ENCODE results near the gene NFKBIB.
"Not testable (repeated sequence)": the region's sequence is repeated elsewhere in the genome, so short reads cannot be mapped to it uniquely, and the experiment has no call there.

NFKBIB gene

GRCh38 chr19:38859631-38860204 lies 40.1 kb upstream of the NFKBIB start:
- H3K27ac ChIP-seq (ENCODE audit: low read depth, low read length); H3K9ac ChIP-seq (ENCODE audit: low read depth in 1 of 2, low read length in 2 of 2); H3K4me3 ChIP-seq (ENCODE audit: low read depth in 1 of 2, low read length in 2 of 2); H3K36me3 ChIP-seq (ENCODE audit: control insufficient read depth in 1 of 2, insufficient read depth in 2 of 2, low read length in 2 of 2); H3K27me3 ChIP-seq (ENCODE audit: control insufficient read depth in 1 of 2, insufficient read depth in 2 of 2, low read length in 2 of 2); H3K9me3 ChIP-seq (ENCODE audit: control insufficient read depth in 1 of 2, low read length in 2 of 2): not testable (repeated sequence)
- H3K4me1 ChIP-seq (ENCODE audit: control insufficient read depth in 1 of 2, insufficient read depth in 2 of 2, low read length in 2 of 2) = peaks cover 18 to 23% of the 10 kb centered on the region in 2 donors

GRCh38 chr19:38861368-38861767 lies 38.4 kb upstream of the NFKBIB start:
- no peak overlapping the region for H3K4me3 ChIP-seq (ENCODE audit: low read depth in 1 of 2, low read length in 2 of 2)
- no peaks in the 10 kb centered on the region for H3K36me3 ChIP-seq (ENCODE audit: control insufficient read depth in 1 of 2, insufficient read depth in 2 of 2, low read length in 2 of 2)
- H3K4me1 ChIP-seq (ENCODE audit: control insufficient read depth in 1 of 2, insufficient read depth in 2 of 2, low read length in 2 of 2) = peaks cover 26 to 31% of the 10 kb centered on the region in 2 donors
- no peaks in the 10 kb centered on the region for H3K9me3 ChIP-seq (ENCODE audit: control insufficient read depth in 1 of 2, low read length in 2 of 2)
- H3K9ac ChIP-seq (ENCODE audit: low read depth in 1 of 2, low read length in 2 of 2) = no peak overlapping the region
- no peak overlapping the region for H3K27ac ChIP-seq (ENCODE audit: low read depth, low read length)
- no peaks in the 10 kb centered on the region for H3K27me3 ChIP-seq (ENCODE audit: control insufficient read depth in 1 of 2, insufficient read depth in 2 of 2, low read length in 2 of 2)

GRCh38 chr19:38862321-38863059 lies 37.3 kb upstream of the NFKBIB start:
- H3K27me3 ChIP-seq (ENCODE audit: control insufficient read depth in 1 of 2, insufficient read depth in 2 of 2, low read length in 2 of 2) = no peaks in the 10 kb centered on the region
- no peaks in the 10 kb centered on the region for H3K36me3 ChIP-seq (ENCODE audit: control insufficient read depth in 1 of 2, insufficient read depth in 2 of 2, low read length in 2 of 2)
- no peaks in the 10 kb centered on the region for H3K9me3 ChIP-seq (ENCODE audit: control insufficient read depth in 1 of 2, low read length in 2 of 2)
- H3K4me3 ChIP-seq (ENCODE audit: low read depth in 1 of 2, low read length in 2 of 2) = no peak overlapping the region
- no peak overlapping the region for H3K27ac ChIP-seq (ENCODE audit: low read depth, low read length)
- H3K9ac ChIP-seq (ENCODE audit: low read depth in 1 of 2, low read length in 2 of 2) = no peak overlapping the region
- H3K4me1 ChIP-seq (ENCODE audit: control insufficient read depth in 1 of 2, insufficient read depth in 2 of 2, low read length in 2 of 2) = peaks cover 25 to 28% of the 10 kb centered on the region in 2 donors

GRCh38 chr19:38867171-38867780 lies 32.5 kb upstream of the NFKBIB start:
- no peak overlapping the region for H3K4me3 ChIP-seq (ENCODE audit: low read depth in 1 of 2, low read length in 2 of 2)
- no peak overlapping the region for H3K27ac ChIP-seq (ENCODE audit: low read depth, low read length)
- peaks cover 17 to 27% of the 10 kb centered on the region in 2 donors for H3K4me1 ChIP-seq (ENCODE audit: control insufficient read depth in 1 of 2, insufficient read depth in 2 of 2, low read length in 2 of 2)
- H3K27me3 ChIP-seq (ENCODE audit: control insufficient read depth in 1 of 2, insufficient read depth in 2 of 2, low read length in 2 of 2) = no peaks in the 10 kb centered on the region
- no peaks in the 10 kb centered on the region for H3K36me3 ChIP-seq (ENCODE audit: control insufficient read depth in 1 of 2, insufficient read depth in 2 of 2, low read length in 2 of 2)
- no peak overlapping the region for H3K9ac ChIP-seq (ENCODE audit: low read depth in 1 of 2, low read length in 2 of 2)
- no peaks in the 10 kb centered on the region for H3K9me3 ChIP-seq (ENCODE audit: control insufficient read depth in 1 of 2, low read length in 2 of 2)

- Histone ChIP-seq H3K27me3 (ENCODE audit: control insufficient read depth in 1 of 2, insufficient read depth in 2 of 2, low read length in 2 of 2) (no peaks in the 10 kb centered on the region), H3K36me3 (ENCODE audit: control insufficient read depth in 1 of 2, insufficient read depth in 2 of 2, low read length in 2 of 2) (no peaks in the 10 kb centered on the region), H3K9me3 (ENCODE audit: control insufficient read depth in 1 of 2, low read length in 2 of 2) (no peaks in the 10 kb centered on the region), H3K4me3 (ENCODE audit: low read depth in 1 of 2, low read length in 2 of 2) (no peak overlapping the region), H3K4me1 (ENCODE audit: control insufficient read depth in 1 of 2, insufficient read depth in 2 of 2, low read length in 2 of 2) (peaks cover 13 to 23% of the 10 kb centered on the region in 2 donors), H3K9ac (ENCODE audit: low read depth in 1 of 2, low read length in 2 of 2) (no peak overlapping the region), H3K27ac (ENCODE audit: low read depth, low read length) (no peak overlapping the region)
These were observed 31.2 kb upstream of the NFKBIB start for GRCh38 chr19:38868551-38868950.

GRCh38 chr19:38869160-38869835 lies 30.5 kb upstream of the NFKBIB start:
- Histone ChIP-seq H3K36me3 (ENCODE audit: control insufficient read depth in 1 of 2, insufficient read depth in 2 of 2, low read length in 2 of 2) (no peaks in the 10 kb centered on the region), H3K27me3 (ENCODE audit: control insufficient read depth in 1 of 2, insufficient read depth in 2 of 2, low read length in 2 of 2) (no peaks in the 10 kb centered on the region), H3K4me3 (ENCODE audit: low read depth in 1 of 2, low read length in 2 of 2) (peak overlapping the region; percentile 73 to 75), H3K9ac (ENCODE audit: low read depth in 1 of 2, low read length in 2 of 2) (peak overlapping the region; percentile 47 to 69), H3K27ac (ENCODE audit: low read depth, low read length) (no peak overlapping the region), H3K9me3 (ENCODE audit: control insufficient read depth in 1 of 2, low read length in 2 of 2) (no peaks in the 10 kb centered on the region), H3K4me1 (ENCODE audit: control insufficient read depth in 1 of 2, insufficient read depth in 2 of 2, low read length in 2 of 2) (peaks cover 12 to 21% of the 10 kb centered on the region in 2 donors)

- Histone ChIP-seq H3K36me3 (ENCODE audit: control insufficient read depth in 1 of 2, insufficient read depth in 2 of 2, low read length in 2 of 2) (no peaks in the 10 kb centered on the region), H3K4me1 (ENCODE audit: control insufficient read depth in 1 of 2, insufficient read depth in 2 of 2, low read length in 2 of 2) (peaks cover 5 to 14% of the 10 kb centered on the region in 2 donors), H3K4me3 (ENCODE audit: low read depth in 1 of 2, low read length in 2 of 2) (peak overlapping the region; percentile 73 to 75), H3K27ac (ENCODE audit: low read depth, low read length) (no peak overlapping the region), H3K9ac (ENCODE audit: low read depth in 1 of 2, low read length in 2 of 2) (peak overlapping the region; percentile 47 to 69), H3K9me3 (ENCODE audit: control insufficient read depth in 1 of 2, low read length in 2 of 2) (no peaks in the 10 kb centered on the region), H3K27me3 (ENCODE audit: control insufficient read depth in 1 of 2, insufficient read depth in 2 of 2, low read length in 2 of 2) (no peaks in the 10 kb centered on the region)
These were observed 29.7 kb upstream of the NFKBIB start for GRCh38 chr19:38869836-38870607.

- Histone ChIP-seq H3K27me3 (ENCODE audit: control insufficient read depth in 1 of 2, insufficient read depth in 2 of 2, low read length in 2 of 2) (no peaks in the 10 kb centered on the region), H3K9ac (ENCODE audit: low read depth in 1 of 2, low read length in 2 of 2) (peak overlapping the region in 1 of 2 donors; percentile 54), H3K4me1 (ENCODE audit: control insufficient read depth in 1 of 2, insufficient read depth in 2 of 2, low read length in 2 of 2) (peaks cover 0 to 9% of the 10 kb centered on the region in 2 donors), H3K36me3 (ENCODE audit: control insufficient read depth in 1 of 2, insufficient read depth in 2 of 2, low read length in 2 of 2) (no peaks in the 10 kb centered on the region), H3K27ac (ENCODE audit: low read depth, low read length) (no peak overlapping the region), H3K9me3 (ENCODE audit: control insufficient read depth in 1 of 2, low read length in 2 of 2) (no peaks in the 10 kb centered on the region), H3K4me3 (ENCODE audit: low read depth in 1 of 2, low read length in 2 of 2) (peak overlapping the region in 1 of 2 donors; percentile 65)
These were observed 29.2 kb upstream of the NFKBIB start for GRCh38 chr19:38870612-38871011.

GRCh38 chr19:38873400-38873799 lies 26.4 kb upstream of the NFKBIB start:
- not testable (repeated sequence) for H3K4me3 ChIP-seq (ENCODE audit: low read depth in 1 of 2, low read length in 2 of 2); H3K36me3 ChIP-seq (ENCODE audit: control insufficient read depth in 1 of 2, insufficient read depth in 2 of 2, low read length in 2 of 2); H3K9ac ChIP-seq (ENCODE audit: low read depth in 1 of 2, low read length in 2 of 2); H3K27ac ChIP-seq (ENCODE audit: low read depth, low read length); H3K27me3 ChIP-seq (ENCODE audit: control insufficient read depth in 1 of 2, insufficient read depth in 2 of 2, low read length in 2 of 2); H3K9me3 ChIP-seq (ENCODE audit: control insufficient read depth in 1 of 2, low read length in 2 of 2)
- peaks cover 12 to 21% of the 10 kb centered on the region in 2 donors for H3K4me1 ChIP-seq (ENCODE audit: control insufficient read depth in 1 of 2, insufficient read depth in 2 of 2, low read length in 2 of 2)

Measured in duodenal mucosa (tissue), 2 donors.